Measurements from ENCODE around the gene ITPR1.

The ITPR1 gene

GRCh38 chr3:4534906-4535305 is 41.8 kb downstream of the ITPR1 start:
- no peak for DNase-seq

GRCh38 chr3:4536260-4536659 is 43.1 kb downstream of the ITPR1 start:
- DNase-seq = no peak

- no peak for DNase-seq
Measured at GRCh38 chr3:4540267-4540666, 47.1 kb downstream of the ITPR1 start.

- no peak for DNase-seq
Measured at GRCh38 chr3:4543110-4543509, 50.0 kb downstream of the ITPR1 start.

- DNase-seq = no peak
Measured at GRCh38 chr3:4546346-4547178, 53.4 kb downstream of the ITPR1 start.

DNA sequence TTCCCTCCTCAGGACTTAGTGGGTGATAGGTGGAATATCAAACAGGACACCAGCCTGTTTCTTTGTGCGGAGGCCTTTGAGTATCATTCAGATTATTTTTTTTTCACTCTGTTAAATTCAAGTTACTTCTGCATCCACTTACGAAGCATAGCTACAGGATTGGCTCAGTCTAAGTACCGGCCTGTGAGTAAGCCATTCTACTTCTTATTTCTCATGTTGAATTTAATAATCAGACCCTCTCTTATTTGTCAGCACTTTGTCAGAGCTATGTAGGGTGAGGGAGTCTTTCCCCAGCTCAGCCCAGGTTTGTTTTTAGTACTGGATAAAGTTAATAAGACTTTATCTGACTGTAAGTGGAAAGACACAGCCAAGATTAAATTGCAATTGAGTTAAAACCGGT is 54.7 kb downstream of the ITPR1 start:
- DNase-seq = no peak

- no peak for DNase-seq
Measured at GRCh38 chr3:4548356-4548755, 55.2 kb downstream of the ITPR1 start.

- DNase-seq = no peak
Measured at GRCh38 chr3:4548780-4549179, 55.6 kb downstream of the ITPR1 start.

DNA sequence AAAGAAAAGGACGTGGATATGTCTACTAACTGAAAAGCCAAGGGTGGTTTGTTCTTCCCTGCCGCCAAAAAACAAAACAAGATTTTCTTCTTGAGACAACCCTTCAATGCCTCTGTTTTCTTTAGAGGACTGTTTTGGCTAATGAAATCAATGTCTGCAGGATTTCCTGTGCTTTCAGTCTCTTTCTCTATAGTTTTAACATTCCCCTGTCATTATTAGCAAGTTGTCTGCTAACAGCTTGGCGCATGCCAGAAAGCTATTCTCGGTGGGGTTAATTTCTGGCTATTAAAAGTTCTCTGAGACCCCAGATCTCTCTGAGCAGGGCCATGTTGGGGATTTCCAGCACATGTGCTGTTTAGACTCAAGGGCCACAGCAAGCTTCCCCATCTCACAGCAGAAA is 56.7 kb downstream of the ITPR1 start:
- DNase-seq = no peak

DNA sequence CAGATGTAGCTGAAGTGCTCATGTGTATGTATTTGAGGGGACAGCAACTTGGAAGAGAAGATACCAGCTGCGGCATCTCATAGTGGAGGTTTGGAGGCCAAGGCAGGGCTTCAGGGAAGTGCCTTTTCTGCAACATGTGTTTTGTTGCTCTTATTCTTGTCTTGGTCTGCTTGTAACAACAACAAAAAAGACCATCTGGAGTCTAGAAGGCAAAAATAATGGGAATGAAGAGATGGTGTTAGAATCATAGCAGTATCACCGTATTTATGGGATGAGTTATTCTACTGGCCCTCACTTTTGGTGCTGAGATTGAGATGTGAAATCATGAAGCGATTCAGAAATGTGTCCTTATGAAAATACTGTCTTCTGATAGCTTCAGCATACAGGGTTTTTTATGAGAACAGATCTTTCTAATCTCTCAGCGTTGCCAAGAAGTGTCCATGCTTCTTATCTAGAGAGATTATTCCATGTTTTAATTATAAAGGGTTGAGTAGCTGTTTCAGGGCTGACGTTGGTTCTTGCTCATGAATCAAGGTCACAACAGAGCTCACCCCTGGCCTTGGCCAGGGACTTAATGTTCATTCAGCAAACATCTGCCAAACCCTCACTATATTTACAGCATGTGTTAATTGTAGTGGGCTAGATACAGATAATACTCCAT is 58.0 kb downstream of the ITPR1 start:
- no peak for DNase-seq

DNA sequence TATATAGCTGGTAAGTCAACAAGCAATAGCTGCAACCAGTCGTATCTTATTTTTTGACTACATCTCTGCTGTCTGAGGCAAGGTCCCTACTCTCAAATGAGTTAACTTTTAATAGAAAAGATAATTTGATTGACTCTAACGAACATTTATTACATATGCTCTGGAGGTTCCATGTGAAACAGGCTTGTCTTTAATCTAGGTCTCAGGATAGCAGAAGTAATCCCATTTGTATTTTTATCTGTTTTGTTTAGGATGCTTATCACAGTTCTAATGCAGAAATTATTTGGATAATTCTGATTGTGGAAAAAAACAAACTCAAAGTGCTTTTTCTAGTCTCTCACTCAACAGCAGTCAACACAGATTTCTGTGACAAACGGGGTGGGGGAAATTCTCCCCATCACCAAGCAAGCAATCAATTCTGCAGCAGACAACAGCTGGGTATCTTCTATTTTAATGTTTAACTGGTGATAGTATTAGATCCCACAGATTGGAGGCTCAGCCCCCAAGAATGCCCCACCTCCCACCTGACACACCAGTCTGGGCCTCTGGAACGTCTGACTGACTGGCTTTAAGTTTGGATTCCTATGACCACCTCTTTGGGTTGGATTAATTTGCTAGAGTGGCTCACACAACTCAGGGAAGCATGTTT is 58.8 kb downstream of the ITPR1 start:
- DNase-seq = no peak

GRCh38 chr3:4552811-4553210 is 59.7 kb downstream of the ITPR1 start:
- DNase-seq = no peak

- no peak for DNase-seq
Measured at GRCh38 chr3:4561661-4562060, 68.5 kb downstream of the ITPR1 start.

DNA sequence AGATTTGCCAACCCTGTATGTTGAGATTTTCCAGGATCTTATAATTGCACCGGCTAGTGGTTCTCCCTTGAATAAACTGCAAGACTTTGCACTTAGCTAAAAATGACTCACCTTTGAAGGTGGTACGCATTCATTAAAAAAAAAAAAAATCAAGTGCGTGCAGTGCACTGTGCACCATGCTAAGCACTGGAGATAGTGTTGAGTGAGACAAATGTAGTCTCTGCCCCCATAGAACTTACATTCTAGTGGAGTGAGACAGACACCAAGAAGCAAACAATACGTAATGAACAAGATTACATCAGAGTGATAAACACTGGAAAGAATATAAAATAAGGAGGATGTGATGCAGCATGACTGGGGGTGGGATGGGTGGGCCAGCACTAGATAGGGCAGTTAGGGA is 69.4 kb downstream of the ITPR1 start:
- DNase-seq = no peak

DNA sequence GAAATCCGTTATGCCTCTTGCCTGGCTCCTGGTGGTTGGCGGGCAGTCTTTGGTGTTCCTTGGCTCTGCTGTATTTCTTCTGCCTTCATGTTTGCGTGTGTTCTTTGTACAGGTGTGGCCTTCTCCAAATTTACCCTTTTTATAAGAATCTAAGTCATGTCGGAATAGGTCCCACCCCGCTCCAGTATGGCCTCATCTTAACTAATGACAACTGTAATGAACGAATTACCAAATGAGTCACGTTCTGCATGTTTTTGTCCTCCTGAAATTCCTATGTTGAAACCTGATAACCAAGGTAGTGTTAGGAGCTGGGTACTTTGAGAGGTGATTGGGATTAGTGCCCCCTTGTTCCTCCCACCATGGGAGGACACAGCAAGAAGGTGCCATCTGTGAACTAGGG is 71.1 kb downstream of the ITPR1 start:
- DNase-seq = no peak

DNA sequence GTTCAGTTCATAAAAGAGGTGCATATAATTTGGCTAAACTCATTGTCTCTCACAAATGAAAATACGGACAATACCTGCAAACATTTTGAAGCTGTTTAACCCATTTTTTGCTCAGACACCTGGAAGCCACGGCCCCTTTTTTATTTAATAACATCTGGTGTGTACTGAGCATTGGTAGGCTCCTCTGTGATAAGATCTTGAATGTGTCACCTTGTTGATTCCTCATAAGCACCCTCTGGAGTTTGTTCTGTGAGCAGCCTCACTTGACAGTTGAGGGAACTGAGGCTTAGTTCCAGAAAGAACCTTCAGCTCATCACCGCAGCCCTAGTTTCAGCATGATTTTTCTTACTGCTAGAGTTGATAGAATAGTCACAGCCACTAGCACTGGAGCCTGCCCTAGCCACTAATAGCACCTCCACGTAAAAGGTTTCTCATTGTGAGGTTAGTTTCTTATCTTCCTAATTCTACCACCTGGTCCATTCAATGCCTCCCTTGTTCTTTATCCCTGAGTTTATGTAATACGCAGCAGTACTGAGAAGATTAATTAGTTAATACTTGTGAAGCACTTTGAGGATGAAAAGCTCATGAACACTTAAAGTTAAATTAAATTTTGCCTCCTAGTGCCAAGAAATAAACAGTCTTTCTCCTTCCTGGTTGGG is 71.9 kb downstream of the ITPR1 start:
- DNase-seq = no peak

DNA sequence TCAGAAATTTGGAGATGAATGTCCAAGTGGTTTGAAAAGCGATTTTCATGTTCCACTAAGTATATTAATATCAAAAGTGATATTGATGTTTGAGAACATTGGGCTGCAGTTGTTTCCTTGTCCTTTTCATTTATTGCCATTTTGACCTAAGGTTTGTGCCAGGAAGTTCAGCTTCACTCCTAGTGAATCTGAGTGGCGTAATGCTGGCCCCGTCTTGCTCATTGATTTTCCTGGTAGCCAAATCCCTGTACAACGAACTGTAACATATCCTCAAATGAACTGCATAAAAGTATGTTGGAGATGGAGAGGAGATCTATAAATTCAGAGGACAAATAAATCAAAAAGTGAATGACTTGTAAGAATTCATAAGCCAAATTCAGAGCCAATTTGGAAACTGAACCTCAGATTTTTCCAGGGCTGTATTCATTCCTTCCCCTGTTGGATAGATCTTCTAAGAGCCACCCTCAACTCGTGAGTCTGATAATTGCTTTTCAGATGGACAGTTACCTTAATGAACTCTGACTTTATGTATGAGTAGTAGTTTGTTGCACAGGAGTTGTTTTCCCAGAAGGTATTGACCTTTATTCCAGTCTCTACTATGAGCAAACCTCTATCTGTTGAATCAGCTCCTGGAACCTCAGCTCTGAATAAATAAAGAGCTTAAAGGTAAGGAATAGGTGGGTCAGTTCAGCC is 72.8 kb downstream of the ITPR1 start:
- DNase-seq = no peak

- no peak for DNase-seq
Measured at GRCh38 chr3:4568841-4569240, 75.7 kb downstream of the ITPR1 start.

DNA sequence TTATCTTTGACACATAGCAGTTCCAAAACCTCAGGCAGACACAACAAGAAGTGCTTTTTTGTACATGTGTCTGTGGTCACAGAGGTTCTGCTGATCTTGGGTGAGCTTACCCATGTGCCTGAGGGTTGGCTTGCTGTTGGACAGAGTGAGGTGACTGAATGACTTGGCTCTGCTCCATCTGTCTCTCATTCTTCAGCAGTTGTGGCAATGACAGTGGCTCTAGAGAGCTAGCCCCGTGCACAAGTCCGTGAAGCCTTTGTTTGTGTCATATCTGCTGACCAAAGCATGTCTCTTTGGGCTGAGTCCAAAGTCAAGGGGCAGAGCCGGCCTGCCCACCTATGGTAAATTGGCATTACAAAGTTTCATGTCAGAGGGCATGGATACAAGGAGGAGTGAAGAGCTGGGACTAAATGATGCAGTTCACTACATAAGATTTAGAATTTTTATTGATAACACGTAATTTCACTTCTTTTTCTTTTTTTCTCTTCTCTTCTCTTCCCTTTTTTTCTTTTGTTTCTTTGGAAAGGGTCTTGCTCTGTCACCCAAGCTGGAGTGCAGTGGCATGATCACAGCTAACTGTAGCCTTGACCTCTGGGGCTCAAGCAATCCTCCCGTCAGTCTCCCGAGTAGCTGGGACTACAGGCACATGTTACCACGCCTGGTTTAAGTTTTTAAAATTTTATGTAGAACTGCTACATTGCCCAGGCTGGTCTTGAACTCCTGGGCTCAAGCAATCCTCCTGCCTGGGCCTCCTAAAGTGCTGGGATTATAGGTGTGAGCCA is 77.9 kb downstream of the ITPR1 start:
- DNase-seq = no peak

- no peak for DNase-seq
Measured at GRCh38 chr3:4571690-4572334, 78.7 kb downstream of the ITPR1 start.

DNA sequence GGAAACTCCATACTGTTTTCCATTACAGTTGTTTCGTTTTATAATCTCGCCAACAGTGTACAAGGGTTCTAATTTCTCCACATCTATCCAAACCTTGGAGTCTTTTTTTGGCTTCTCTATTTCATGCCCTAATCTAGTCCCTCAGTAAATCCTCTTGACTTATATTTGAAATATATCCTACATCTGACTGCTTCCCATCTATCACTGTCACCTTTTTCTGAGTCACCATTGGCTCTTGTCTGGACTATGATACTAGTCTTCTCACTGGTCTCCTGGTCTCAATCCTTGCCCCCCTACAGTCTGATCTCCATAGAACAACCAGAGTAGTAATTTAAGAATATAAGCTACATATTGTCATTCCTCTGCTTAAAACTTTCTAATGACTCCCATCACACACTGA is 80.0 kb downstream of the ITPR1 start:
- no peak for DNase-seq
